HG03565 (cell line): ENCODE data around the gene LRRC18.

Experiments
- ATAC-seq: cut with Tn5 transposase; IDR thresholded peaks from one replicate; pipeline ENCODE4 v1.9.1; 2021; ENCODE audit warnings: mild to moderate bottlenecking, moderate library complexity; ENCODE audit not compliant: unreplicated experiment

The LRRC18 gene

DNA sequence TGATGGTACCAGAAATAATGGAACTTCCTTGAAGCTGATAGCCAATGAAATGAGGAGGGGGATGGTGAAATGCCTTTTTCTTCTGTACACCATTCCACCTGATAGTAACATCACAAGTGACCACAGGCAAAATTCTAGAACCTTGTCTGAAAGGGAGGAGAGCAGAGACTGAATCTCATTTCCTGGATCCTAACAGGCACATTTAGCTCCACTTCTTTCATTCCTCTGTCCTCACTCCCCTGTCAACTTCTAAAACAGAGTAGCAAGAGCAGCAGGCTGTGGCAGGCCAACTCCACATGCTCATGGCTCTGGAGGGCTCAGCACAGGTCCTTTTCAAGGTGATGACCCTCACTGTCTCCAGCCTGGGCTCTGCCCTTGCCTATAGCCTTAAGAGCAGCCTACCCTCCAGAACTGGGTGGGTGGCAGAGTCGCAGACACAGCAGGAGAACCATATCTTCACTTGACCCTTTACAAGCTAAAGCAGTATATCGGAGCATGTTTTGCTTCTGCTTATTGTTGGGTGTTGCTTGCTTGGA is at the start of gene LRRC18:
LRRC18 (minus strand) TSS at position 51 of the 536 bp plus-strand sequence. CDS start 25,685 bp downstream, outside the sequence.
- ATAC-seq = no peak

DNA sequence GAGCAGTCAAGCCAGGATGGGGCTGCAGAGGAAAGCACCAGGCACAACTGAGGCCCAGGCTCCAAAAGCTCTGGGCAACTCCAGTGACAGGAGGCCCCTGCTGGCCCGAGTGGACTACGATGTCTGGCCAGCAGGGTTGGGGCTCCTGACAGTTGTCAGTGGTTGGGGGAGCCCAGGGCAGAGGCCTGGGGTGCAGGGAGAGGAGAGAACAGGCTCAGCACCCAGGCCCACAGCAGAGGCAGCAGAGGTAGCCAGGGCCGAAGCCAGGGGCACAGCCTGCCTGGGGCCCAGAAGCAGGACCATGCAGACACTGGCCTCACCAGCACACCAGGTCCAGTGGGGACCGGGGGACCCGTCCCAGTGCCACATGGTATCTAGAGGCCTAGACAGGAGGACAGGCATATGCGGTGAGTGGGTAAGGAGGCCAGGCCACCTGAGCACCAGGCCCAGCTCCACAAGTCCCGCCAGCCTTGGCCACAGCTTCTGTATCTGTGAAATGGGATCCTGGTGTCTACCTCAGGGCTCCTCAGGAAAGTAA is 46.0 kb upstream of the LRRC18 start:
- ATAC-seq = no peak

DNA sequence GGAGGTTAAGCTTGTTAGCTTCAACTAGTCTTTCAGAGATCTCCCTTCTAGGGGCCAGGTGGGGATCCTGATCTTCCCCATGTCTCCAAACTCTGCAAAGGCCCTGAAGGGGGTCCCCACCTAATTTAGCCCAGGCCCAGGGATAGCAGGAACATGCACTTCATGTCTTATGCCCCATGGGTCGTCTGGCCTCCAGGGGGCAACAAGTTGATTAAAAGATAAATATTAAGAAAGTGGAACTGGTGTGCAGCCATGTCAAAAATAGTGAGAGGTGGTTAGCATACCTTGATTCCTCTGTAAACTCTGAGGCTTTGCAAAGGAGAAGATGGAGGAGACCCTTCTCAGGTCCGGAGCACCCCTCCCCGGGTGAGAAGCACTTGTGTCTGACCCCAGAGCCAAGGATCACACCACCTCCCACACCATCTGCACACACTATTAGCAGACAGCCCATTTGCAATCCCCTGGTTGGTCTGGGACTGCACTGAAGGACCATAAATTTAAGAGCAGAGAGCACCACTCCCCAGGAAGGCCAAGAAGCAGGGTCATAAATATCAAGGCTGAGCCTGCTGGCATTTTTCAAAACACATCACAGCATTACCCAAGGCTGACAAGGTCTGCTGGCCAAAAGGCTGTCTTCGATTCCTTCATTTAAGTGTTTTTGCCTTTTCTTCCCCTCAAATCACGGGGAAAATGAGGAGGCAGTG is 44.2 kb upstream of the LRRC18 start:
- ATAC-seq = no peak

DNA sequence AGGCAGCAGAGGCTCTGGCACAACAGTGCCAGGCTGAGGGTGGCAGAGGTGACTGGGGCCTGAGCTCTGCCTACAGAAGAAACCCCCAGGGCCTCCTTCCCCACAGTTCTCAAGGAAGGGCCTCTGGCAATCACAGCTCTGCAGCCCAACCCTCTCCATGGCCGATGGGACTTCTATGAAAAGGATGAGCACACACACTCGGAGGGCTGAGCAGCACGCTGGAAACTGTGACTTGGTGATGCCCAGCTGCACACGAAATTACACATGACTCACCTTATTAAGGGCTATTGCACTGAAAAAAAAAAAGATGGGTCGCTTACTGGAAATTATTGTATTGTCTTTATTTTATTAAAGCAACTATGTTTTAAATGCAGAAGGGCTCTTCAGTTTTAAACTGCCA is 42.9 kb upstream of the LRRC18 start:
- no peak for ATAC-seq

DNA sequence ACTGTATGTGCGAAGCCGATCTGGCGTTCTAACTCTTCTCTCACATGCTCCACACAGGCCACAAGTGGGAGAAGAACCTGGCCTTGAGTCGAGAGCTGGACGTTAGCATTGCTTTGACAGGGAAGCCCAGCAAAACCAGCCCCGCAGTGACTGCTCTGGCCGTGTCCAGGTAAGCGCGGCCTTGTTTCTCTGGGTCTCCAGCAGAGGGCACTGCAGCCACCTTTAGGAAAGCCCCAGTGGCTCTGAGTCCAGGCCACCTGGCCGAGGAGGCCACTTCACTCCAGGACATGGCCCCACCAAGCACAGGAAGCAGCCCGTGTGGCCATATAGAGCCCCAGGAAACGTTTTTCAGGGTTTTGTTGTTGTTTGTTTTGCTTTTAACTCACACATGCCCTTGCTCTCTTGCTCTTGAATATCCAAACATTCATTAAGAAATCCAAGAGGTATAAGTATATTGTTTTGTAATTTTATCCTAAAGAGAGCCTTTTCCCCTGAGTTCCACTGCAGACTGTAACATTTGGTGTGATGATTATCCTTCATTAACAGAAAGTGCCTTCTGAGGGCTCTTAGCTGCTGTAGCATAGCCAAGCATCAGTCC is 41.8 kb upstream of the LRRC18 start:
- ATAC-seq = no peak

DNA sequence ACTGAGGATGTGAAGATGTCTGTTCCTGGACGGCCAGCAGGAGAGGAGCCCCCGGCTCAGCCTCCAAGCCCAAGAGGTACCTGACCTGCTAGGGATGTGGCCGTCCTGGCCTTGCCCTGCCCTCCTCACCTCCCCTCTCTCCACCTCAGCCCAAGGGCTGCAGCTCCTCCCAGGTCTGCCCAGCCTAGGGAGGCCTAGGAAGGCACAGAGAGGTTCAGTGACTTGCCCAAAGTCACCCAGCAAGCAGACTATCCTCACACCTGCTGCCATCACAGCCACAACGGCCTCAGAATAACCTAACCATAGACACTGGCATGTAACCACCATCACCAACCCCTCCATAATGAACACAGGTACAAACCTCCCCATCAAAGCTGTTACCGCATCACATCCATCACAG is 38.7 kb upstream of the LRRC18 start:
- no peak for ATAC-seq

DNA sequence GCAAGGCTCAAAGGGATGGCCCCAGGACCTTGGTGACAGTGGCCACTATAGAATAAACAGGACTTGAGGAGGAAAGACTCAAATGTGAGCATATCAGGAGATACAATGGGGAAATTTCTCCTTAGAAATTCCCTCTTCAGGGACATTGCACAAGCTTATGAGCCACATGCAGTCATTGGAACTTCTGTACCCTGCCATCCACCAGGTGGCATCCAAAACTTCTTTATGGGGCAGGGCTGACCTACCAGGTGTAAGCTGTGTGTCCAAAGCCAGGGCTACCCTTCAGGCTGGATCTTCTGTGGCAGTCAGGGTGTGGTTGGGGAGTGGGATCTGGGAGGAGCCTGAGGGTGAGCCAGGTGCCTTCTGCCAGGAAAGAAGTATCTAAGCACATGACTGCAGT is 36.6 kb upstream of the LRRC18 start:
- ATAC-seq = no peak

DNA sequence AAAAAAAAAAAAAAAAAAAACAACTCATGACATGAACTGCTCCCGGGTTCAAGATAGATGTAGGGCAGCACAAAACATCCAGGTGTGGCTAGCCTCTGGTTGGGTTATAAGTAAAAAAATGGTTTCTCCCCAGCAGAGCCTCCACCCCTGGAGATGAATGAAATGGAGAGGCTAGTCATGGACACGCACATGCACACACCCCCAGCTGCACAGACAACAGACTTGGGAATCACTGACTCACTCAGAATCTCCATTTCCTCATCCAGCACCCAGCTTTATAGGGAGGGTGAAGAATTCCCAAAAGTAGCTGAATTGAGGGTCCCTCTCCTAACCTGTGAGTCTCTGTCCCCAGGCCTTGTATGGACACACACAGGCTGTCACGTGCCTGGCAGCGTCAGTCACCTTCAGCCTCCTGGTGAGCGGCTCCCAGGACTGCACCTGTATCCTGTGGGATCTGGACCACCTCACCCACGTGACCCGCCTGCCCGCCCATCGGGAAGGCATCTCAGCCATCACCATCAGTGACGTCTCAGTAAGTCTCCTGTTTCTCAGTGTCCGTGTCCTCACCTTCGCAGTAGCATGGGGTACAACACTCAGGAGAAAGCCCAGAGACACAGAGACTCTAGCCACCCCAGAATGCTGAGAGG is 35.0 kb upstream of the LRRC18 start:
- no peak for ATAC-seq

DNA sequence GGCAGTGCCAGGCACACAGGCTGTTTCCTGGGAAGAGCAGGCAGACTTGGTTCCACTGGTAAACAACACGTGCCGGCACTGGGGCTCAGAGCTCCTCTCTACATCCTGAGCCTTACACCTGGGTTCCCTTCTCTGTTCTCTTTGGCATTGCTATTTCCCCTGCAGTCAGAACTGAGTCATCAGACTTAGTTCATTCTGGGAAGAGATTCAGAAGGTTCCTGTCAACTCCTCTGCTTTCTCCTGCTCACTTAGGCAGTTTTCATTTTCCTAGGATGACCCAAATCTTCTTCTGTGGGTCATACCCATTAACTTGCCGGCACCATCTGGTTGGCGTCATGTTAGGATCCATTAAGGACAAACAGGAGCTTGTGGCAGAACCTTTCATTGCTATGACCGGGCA is 33.4 kb upstream of the LRRC18 start:
- no peak for ATAC-seq

DNA sequence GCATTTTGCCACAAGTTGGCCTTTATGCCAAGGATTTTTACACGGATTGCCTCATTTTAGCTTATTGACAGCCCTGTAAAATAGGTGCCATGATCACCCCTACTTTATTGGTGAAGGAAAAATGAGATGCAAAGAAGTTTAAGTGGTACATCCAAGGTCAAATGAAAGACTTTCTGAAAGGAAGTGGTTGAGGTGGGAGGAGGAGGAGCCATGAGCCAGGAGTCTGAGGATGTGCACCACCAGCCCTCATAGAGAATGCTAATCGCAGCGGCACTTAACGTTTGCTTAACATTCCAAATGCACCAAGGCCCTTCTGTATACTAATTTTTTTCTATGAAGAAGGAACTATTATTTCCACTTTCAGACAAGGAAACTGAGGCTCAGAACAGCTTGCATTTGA is 31.0 kb upstream of the LRRC18 start:
- ATAC-seq = no peak

DNA sequence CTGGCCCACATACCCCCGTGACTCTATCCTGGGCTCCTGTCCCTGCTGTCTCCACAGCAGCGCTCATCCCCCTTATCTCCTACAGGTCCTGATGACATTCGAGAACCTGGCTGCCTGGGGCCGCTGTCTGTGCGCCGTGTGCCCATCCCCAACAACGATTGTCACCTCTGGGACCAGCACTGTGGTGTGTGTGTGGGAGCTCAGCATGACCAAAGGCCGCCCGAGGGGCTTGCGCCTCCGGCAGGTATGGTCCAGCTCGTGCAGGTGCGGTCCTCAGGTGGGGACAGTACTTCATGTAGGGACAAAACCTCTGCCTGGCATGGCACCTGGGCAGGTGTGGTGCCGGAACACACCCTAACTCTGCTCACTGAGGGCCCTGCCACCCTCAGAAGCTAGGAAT is 30.4 kb upstream of the LRRC18 start:
- ATAC-seq = no peak

DNA sequence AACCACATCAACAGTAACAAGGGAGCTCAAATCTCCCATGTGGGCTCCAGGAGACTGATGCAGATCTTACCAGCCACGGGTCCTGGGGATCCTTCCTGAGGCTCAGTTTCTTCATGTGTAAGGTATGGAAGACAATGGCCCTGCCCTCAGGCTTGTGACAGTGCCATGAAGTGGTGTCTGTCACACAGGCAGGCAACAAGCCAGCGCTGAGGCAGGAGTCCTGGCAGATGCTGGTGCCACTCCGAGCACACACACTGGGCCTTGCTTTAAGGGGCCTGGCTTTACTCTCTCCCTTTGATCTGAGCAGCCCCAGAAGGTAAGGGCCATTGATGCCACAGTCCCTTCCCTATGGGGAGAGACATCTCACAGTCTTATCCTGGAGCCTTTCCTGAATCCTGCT is 28.4 kb upstream of the LRRC18 start:
- ATAC-seq = no peak

DNA sequence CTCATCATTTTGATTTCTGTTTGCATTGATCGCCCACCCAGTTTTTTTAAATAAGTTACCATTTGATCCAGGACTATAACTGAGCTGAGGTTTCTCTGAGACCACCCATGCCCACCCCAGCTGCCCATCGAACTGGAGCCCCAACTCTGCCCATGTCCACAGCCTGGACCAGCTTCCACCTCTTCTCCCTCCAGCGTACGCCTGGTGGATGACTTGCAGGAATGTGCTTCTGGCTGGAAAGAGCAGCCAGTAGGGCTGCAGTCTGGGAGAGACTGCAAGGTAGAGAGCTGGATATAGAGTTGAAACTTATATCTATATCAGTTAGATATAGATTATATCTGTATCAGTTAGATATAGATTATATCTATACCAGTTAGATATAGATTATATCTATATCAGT is 25.8 kb upstream of the LRRC18 start:
- ATAC-seq = no peak

DNA sequence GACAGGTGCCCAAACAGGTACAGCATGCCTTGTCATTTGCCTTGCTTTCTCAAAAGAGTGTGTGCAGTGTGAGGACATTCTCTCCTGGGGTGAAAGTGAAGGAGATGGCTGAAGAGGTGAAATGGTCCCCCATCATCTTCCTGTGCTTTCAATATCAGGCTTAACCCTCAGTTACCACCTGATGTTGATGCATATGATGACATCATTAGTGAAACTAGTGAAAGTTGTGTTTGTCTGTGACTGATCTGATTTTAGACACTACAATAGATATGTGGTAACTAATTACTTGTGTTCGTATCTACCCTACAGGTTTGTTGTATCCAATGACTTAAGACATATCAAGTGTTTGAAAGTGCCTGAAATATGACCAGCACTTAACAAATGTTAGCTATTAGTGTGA is 24.4 kb upstream of the LRRC18 start:
- ATAC-seq = no peak

DNA sequence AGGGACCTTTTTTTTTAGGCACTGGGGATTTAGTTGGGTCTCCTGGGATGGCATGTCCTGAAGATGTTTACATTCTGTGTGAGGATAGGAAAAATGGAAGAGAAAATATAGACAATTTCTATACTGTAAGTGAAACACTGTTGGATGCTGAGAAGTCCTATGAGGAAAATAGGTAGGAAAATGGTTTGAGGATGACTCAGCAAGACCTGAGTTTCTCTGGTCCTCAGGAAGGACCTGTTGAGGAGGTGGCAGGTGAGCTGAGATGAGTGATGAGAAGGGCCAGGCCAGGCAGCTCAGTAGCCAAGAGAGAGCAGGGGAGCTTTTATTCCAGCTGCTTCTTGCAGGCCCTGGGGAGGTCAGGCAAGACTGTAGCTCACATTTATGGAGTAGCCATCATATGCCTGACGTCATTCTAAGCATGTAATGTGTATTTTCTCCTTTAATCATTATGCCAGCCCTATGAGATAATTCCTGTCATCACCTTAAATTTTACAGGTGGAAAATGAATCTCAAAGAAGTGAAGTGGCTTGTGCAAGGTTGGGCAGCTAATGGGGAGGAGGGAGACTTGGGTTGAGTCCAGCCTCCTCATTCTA is 19.1 kb upstream of the LRRC18 start:
- no peak for ATAC-seq

DNA sequence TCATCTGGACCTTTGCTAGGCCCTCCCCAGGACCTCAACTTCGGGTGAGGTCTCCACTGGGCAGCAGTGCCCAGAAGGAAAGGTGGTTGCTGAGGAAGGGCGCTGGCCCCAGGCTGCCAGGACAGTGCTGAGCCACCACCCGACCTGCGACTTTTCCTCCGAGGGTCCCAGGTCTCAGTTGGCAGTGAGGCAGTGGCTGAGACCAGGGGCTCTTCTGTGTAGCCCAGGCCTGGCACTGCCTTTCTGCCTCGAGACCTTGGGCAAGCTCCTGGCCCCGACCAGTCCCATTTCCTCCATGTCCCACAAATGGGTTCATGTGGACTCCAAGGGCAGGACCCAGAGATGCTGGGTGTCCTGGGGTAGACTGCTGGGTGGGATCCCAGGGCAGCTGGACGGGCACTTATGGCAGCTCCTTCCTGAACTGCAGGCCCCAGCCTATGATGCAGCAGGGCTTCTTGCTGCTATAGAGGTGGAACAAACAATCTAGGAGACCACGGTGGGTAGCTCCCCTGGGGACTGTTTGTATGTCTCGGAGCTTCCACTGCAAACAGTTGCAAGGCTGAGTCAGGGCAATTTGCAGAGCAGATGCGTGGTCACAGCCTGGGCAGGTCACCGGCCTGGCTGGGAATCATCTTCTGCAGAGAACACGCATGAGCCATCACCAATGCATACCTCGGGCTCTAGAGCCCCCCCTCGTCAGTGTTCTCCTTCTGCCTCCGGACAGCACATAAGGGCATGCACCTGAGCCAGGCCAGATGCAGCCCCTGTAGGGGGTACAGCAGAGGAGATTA is 17.9 kb upstream of the LRRC18 start:
- ATAC-seq = no peak

DNA sequence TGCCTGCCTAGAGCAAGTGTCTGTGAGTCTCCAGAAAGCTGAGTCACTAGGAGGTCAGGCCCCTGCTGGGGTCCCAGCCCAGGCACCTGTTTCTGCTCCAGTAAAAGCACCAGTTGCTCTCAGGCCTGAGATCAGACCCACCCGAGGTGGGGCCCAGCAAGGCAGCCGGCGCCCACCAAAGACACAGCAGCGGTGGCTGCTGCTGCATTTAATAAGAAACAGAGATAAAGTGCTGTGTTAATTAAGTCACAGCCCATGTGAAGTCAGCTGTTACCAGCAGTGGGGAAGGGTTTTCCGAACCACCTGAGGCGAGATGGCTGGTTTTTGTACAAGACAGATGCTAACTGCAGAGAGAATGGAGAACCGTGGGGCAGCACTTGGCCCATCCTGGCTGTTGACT is 12.1 kb upstream of the LRRC18 start:
- no peak for ATAC-seq

DNA sequence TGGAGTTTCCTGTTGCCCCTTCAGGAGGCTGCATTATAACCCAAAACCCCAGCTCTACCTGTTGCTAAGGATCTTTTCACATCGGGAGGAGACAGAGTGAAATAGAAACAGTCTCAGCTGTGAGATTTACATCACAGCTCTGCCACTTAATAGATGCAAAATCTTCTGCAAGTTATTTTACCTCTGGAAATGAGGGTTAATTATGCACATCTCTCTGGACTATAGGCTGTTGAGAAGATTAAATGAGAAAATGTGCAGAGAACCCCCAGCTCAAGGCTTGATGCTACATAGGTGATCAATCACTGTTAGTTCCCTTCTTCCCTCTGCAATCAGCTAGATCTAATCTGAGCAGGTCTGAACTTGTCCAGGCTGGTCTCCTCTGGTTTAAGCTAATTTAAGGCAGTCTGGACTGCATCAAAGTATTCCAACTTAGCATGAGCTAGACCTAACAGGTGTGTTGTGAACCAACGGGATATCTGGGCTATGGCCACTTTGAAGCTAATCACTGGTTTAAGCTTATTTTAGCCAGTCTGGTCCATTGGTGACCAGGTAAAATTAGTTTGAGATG is 8.9 kb upstream of the LRRC18 start:
- no peak for ATAC-seq

DNA sequence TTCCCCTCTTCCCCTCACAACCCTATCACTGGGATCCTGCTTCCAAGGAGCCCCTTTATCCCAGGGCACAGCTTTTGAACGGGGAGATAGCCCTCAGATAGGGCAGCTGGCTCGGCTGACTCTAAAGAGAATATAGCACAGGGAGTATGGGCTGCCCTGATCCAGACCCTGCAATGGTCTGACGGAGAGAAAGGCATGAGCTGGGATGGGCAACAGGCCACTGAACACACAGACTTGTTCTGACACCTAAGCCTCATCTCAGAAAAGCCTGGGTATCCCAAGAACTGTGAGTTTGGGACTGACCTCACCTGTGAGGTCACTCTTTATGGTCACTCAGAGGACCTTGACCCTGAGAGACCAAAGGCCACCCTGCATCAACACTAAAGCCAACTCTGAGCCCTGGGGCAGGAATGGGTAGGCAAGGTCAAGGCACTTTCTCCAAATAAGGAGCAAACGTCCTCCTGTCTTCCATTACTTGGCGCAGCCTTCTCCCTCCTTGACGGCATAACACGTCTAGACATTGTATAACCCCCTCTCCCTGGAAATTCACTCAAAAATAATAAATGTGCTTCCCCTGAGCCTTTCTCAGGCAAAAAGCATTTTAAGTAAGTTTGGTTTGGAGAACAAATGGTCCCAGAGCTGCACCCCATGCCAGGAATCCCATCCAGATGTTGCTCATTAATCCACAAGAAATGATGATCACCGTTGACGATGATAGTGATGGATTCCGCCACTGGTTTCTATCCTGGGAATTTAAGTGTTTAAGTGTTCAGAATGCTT is 8.2 kb upstream of the LRRC18 start:
- ATAC-seq = no peak
